Neural progenitor cell (in vitro differentiated cells): Measurements from ENCODE around the gene FBXL15.

Experiments
- CTCF ChIP-seq: fragments of 200-600 bp; sonication (generic); IDR thresholded peaks from 2 replicates; pipeline ENCODE4 v1.5.1; 2017; ENCODE audit warnings: antibody characterized with exemption, mild to moderate bottlenecking
- EZH2phosphoT487 ChIP-seq: fragments of 200-600 bp; sonication (generic); IDR thresholded peaks from 2 replicates; pipeline ENCODE4 v1.6.1; 2017; ENCODE audit warnings: antibody characterized with exemption

- TF ChIP-seq CTCF (no peak), EZH2phosphoT487 (no peak)
Measured at GRCh38 chr10:102404361-102405107, 16.1 kb upstream of the FBXL15 start.
